ENCODE data around the gene CD83.

CD83 gene

GRCh38 chr6:14092316-14092715, 25.3 kb upstream of the CD83 start:
- TF ChIP-seq CTCF (IDR thresholded peaks at IDR 0.05; ENCODE audit: low read depth, low read length) = no peak
- H3K4me3 ChIP-seq (ENCODE audit: low read depth, low read length) = no peak overlapping the region

DNA sequence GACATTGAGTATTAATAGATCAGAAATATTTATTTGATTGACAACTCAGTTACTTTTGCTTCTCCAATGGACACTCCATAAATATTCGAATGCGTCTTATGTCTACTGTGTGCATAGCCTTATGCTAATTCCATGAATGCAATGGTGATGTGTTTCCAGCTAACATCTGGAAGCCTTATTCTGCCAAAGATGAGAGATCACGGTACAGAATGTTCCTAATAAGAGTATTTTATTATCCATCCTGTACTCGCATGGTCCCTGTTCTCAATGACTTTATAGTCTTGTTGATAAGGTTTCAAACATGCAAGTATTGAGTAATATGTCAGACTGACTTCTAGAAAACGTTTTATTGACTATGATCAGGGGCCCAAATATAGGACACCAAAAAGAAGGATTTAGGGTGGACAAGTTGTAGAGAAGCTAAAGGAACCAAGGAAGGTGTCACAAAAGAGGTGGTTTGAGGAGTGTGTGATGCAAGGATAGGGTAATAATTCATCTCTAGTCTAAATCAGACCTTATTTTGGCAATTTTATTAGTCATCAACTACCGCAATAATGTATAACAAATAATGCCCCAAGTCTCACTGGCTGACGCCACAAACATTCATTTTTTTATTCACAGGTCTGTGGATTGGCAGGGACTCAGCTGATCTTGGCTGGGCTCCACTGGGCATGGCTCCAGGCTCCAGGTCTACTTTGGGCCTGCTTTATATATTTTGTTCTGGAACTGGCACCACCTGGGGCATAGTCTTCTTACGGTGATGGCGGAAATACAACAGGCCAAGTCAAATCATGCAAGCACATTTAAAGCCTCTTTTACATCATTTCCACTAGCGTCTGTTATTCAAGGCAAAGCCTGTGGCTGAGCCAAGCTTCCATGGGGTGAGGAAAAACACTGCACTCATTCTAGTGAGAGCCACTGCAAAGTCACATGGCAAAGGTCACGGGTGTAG, 24.5 kb upstream of the CD83 start:
- no peak for TF ChIP-seq CTCF (IDR thresholded peaks at IDR 0.05; ENCODE audit: low read depth, low read length)
- H3K4me3 ChIP-seq (ENCODE audit: low read depth, low read length) = no peak overlapping the region

DNA sequence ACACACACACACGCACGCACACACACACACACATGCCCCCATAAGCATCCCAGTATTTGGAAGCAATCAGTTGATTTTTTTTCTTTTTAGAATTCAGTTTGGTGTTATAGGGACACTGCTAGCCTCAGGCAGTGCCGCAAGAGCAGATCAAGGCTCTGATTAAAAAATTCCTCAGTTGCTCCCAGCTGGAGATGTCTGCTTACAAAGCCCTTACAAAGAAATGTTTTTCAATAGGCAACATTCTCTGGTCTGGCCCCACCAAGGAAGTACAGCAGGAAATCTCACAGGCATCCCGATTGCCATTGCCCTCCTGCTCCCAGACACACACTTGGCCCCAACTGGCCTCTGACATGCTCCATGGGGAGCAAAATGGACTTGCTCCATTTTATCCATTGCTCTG, 22.9 kb upstream of the CD83 start:
- H3K4me3 ChIP-seq (ENCODE audit: low read depth, low read length) = no peak overlapping the region
- TF ChIP-seq CTCF (IDR thresholded peaks at IDR 0.05; ENCODE audit: low read depth, low read length) = no peak

- H3K4me3 ChIP-seq (ENCODE audit: low read depth, low read length) = no peak overlapping the region
- no peak for TF ChIP-seq CTCF (IDR thresholded peaks at IDR 0.05; ENCODE audit: low read depth, low read length)
These were observed 22.1 kb upstream of the CD83 start for GRCh38 chr6:14095437-14095836.

- H3K4me3 ChIP-seq (ENCODE audit: low read depth, low read length) = no peak overlapping the region
- no peak for TF ChIP-seq CTCF (IDR thresholded peaks at IDR 0.05; ENCODE audit: low read depth, low read length)
These were observed 17.4 kb upstream of the CD83 start for GRCh38 chr6:14100138-14100537.

- H3K4me3 ChIP-seq (ENCODE audit: low read depth, low read length) = no peak overlapping the region
- no peak for TF ChIP-seq CTCF (IDR thresholded peaks at IDR 0.05; ENCODE audit: low read depth, low read length)
These were observed 16.6 kb upstream of the CD83 start for GRCh38 chr6:14100966-14101365.

DNA sequence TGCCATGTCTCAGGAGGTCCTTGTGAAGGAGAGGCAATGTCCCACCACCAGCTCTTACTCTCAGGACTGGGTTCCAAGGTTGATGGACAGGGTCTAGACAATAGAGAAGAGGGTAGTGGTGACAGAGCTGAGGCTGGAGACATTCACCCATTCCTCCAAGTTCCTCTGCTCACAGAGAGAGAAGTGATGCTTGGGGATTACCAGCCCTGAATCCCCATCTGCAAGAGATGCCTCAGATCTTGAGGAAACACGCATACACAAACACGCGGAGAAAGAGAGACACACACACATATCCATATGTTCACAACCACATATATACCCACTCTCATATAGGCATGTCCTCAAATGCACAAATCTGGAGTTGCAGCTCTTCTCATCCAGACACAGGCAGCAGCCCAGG, 15.2 kb upstream of the CD83 start:
- no peak for TF ChIP-seq CTCF (IDR thresholded peaks at IDR 0.05; ENCODE audit: low read depth, low read length)
- no peak overlapping the region for H3K4me3 ChIP-seq (ENCODE audit: low read depth, low read length)

Measured in WI38 (cell line).